HEK293T (cell line): ENCODE data around the gene KLRF2.

Source experiments
- ARNT ChIP-seq: fragments of 450-650 bp; IDR thresholded peaks from 2 replicates; pipeline ENCODE4 v1.6.1; 2017; ENCODE audit warnings: mild to moderate bottlenecking
- BHLHE40 ChIP-seq: fragments of 450-650 bp; IDR thresholded peaks from 2 replicates; pipeline ENCODE4 v1.6.1; 2016; ENCODE audit warnings: mild to moderate bottlenecking, moderate library complexity, borderline replicate concordance
- FOXM1 ChIP-seq: fragments of 450-650 bp; IDR thresholded peaks from 2 replicates; pipeline ENCODE4 v1.6.1; 2017; ENCODE audit warnings: mild to moderate bottlenecking, borderline replicate concordance
- L3MBTL2 ChIP-seq: fragments of 450-650 bp; conservative IDR thresholded peaks from 2 replicates; pipeline ENCODE4 v1.6.1; 2016; ENCODE audit warnings: mild to moderate bottlenecking
- LEF1 ChIP-seq: fragments of 450-650 bp; IDR thresholded peaks from 2 replicates; pipeline ENCODE4 v1.6.1; 2017; ENCODE audit warnings: mild to moderate bottlenecking, borderline replicate concordance
- SP1 ChIP-seq: fragments of 450-650 bp; IDR thresholded peaks from 2 replicates; pipeline ENCODE4 v1.6.1; 2017
- SUZ12 ChIP-seq: fragments of 450-650 bp; IDR thresholded peaks from 2 replicates; pipeline ENCODE4 v1.6.1; 2016; ENCODE audit warnings: mild to moderate bottlenecking
- ZNF384 ChIP-seq: fragments of 450-650 bp; IDR thresholded peaks from 2 replicates; pipeline ENCODE4 v1.6.1; 2016

DNA sequence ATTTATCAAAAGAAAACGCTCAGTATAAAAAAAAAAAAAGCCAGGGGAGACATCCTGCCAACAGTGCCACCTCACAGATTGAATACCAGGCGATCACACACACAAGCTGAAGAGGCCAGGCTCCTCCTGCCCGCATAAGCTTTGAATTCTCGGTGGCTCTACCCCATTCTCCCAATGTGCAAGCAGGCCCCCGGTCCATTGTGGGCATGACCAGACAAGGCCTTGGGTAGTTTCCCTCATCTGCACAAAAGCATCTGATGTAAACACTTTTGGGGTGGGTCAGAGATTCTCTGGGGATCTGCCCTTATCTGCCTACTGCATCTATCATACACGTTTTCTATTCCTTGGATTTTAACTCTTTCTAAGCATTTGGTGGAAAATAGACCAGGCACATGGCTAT, 16.2 kb downstream of the KLRF2 start:
- TF ChIP-seq SP1 (no peak), BHLHE40 (no peak), L3MBTL2 (no peak), FOXM1 (no peak), ZNF384 (no peak), SUZ12 (no peak), LEF1 (no peak), ARNT (no peak)
